ENCODE data around the gene SIRPA.
A peak's percentile ranks its signal among the peaks of the same experiment; 100 is the strongest.

The SIRPA gene

GRCh38 chr20:1885940-1886693 is 9.1 kb upstream of the SIRPA start:
- FAIRE-seq: no peak
- no peak for DNase-seq (ENCODE audit: insufficient read length, low spot score)

- FAIRE-seq (no peak), DNase-seq (ENCODE audit: insufficient read length, low spot score) (no peak)
Measured at GRCh38 chr20:1887321-1887720, 7.9 kb upstream of the SIRPA start.

GRCh38 chr20:1887756-1888155 is 7.5 kb upstream of the SIRPA start:
- no peak for FAIRE-seq
- no peak for DNase-seq (ENCODE audit: insufficient read length, low spot score)

- no peak for DNase-seq (ENCODE audit: insufficient read length, low spot score)
- FAIRE-seq: no peak
Measured at GRCh38 chr20:1888796-1889463, 6.3 kb upstream of the SIRPA start.

- no peak for FAIRE-seq
- no peak for DNase-seq (ENCODE audit: insufficient read length, low spot score)
Measured at GRCh38 chr20:1890469-1891262, 4.5 kb upstream of the SIRPA start.

- FAIRE-seq (no peak), DNase-seq (ENCODE audit: insufficient read length, low spot score) (no peak)
Measured at GRCh38 chr20:1891263-1892118, 3.7 kb upstream of the SIRPA start.

GRCh38 chr20:1892119-1892385 is 3.2 kb upstream of the SIRPA start:
- FAIRE-seq (no peak), DNase-seq (ENCODE audit: insufficient read length, low spot score) (no peak)

- FAIRE-seq: no peak
- DNase-seq (ENCODE audit: insufficient read length, low spot score): no peak
Measured at GRCh38 chr20:1893721-1894470, 1.3 kb upstream of the SIRPA start.

GRCh38 chr20:1894471-1894950 is 696 bp upstream of the SIRPA start:
- DNase-seq (ENCODE audit: insufficient read length, low spot score): peak; percentile 28
- FAIRE-seq: no peak

GRCh38 chr20:1895674-1896483 is 672 bp downstream of the SIRPA start:
- no peak for DNase-seq (ENCODE audit: insufficient read length, low spot score)
- FAIRE-seq: no peak

GRCh38 chr20:1896484-1897258 is 1.5 kb downstream of the SIRPA start:
- FAIRE-seq: no peak
- no peak for DNase-seq (ENCODE audit: insufficient read length, low spot score)

- peak; percentile 88 for FAIRE-seq
- DNase-seq (ENCODE audit: insufficient read length, low spot score): no peak
Measured at GRCh38 chr20:1897541-1897940, 2.3 kb downstream of the SIRPA start.

GRCh38 chr20:1897965-1898464 is 2.8 kb downstream of the SIRPA start:
- DNase-seq (ENCODE audit: insufficient read length, low spot score) (peak; percentile 59), FAIRE-seq (peak; percentile 52)

GRCh38 chr20:1898482-1899240 is 3.5 kb downstream of the SIRPA start:
- FAIRE-seq (peak; percentile 18), DNase-seq (ENCODE audit: insufficient read length, low spot score) (no peak)

GRCh38 chr20:1899241-1899525 is 4.0 kb downstream of the SIRPA start:
- DNase-seq (ENCODE audit: insufficient read length, low spot score) (no peak), FAIRE-seq (no peak)

- DNase-seq (ENCODE audit: insufficient read length, low spot score) (no peak), FAIRE-seq (no peak)
Measured at GRCh38 chr20:1900321-1900801, 5.2 kb downstream of the SIRPA start.

- FAIRE-seq (no peak), DNase-seq (ENCODE audit: insufficient read length, low spot score) (no peak)
Measured at GRCh38 chr20:1901704-1902103, 6.5 kb downstream of the SIRPA start.

- DNase-seq (ENCODE audit: insufficient read length, low spot score) (no peak), FAIRE-seq (no peak)
Measured at GRCh38 chr20:1902188-1902587, 7.0 kb downstream of the SIRPA start.

Measured in GM19239 (cell line).